ENCODE measurements around the gene NELL2.

DNA sequence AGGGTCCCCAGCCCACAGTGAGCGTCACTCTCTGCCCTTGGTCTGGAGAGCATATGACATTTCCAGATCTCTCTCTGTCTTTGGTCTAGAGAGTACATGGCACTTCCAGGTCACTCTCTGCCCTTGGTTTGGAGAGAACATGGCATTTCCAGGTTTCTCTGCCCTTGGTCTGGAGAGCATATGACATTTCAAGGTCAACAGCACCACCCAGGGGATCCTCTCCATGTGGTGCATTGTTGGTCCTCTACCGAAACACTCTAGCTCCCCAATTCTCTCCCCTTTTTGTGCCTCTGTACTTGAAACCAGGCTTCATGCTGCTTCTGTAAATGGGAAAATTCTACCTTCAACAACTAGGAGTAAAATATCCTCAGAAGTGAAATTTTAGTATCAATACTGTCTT, 399.4 kb downstream of the NELL2 start:
- TF ChIP-seq, protein P1, sequence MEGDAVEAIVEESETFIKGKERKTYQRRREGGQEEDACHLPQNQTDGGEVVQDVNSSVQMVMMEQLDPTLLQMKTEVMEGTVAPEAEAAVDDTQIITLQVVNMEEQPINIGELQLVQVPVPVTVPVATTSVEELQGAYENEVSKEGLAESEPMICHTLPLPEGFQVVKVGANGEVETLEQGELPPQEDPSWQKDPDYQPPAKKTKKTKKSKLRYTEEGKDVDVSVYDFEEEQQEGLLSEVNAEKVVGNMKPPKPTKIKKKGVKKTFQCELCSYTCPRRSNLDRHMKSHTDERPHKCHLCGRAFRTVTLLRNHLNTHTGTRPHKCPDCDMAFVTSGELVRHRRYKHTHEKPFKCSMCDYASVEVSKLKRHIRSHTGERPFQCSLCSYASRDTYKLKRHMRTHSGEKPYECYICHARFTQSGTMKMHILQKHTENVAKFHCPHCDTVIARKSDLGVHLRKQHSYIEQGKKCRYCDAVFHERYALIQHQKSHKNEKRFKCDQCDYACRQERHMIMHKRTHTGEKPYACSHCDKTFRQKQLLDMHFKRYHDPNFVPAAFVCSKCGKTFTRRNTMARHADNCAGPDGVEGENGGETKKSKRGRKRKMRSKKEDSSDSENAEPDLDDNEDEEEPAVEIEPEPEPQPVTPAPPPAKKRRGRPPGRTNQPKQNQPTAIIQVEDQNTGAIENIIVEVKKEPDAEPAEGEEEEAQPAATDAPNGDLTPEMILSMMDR (IDR thresholded peaks at IDR 0.05; ENCODE audit: insufficient read depth, low read length), result no peak
- TF ChIP-seq, protein P2, sequence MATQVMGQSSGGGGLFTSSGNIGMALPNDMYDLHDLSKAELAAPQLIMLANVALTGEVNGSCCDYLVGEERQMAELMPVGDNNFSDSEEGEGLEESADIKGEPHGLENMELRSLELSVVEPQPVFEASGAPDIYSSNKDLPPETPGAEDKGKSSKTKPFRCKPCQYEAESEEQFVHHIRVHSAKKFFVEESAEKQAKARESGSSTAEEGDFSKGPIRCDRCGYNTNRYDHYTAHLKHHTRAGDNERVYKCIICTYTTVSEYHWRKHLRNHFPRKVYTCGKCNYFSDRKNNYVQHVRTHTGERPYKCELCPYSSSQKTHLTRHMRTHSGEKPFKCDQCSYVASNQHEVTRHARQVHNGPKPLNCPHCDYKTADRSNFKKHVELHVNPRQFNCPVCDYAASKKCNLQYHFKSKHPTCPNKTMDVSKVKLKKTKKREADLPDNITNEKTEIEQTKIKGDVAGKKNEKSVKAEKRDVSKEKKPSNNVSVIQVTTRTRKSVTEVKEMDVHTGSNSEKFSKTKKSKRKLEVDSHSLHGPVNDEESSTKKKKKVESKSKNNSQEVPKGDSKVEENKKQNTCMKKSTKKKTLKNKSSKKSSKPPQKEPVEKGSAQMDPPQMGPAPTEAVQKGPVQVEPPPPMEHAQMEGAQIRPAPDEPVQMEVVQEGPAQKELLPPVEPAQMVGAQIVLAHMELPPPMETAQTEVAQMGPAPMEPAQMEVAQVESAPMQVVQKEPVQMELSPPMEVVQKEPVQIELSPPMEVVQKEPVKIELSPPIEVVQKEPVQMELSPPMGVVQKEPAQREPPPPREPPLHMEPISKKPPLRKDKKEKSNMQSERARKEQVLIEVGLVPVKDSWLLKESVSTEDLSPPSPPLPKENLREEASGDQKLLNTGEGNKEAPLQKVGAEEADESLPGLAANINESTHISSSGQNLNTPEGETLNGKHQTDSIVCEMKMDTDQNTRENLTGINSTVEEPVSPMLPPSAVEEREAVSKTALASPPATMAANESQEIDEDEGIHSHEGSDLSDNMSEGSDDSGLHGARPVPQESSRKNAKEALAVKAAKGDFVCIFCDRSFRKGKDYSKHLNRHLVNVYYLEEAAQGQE (IDR thresholded peaks at IDR 0.05; ENCODE audit: insufficient replicate concordance, low read depth), result no peak
- no peak for TF ChIP-seq POLR2AphosphoS5 (IDR thresholded peaks at IDR 0.05; ENCODE audit: low read depth)
